Parathyroid adenoma (tissue), 2 donors: Measurements from ENCODE around the gene TIMM17B.

Source experiments
- H2AFZ ChIP-seq: fragments of 300-600 bp; sonication (generic); one replicate; pipeline ENCODE4 v1.7.0; 2017; ENCODE audit warnings: antibody characterized with exemption, mild to moderate bottlenecking
- H3K27ac ChIP-seq: fragments of 300-600 bp; sonication (generic); one replicate; pipeline ENCODE4 v1.7.0; 2017
- H3K27me3 ChIP-seq: fragments of 300-600 bp; sonication (generic); one replicate; pipeline ENCODE4 v1.7.0; 2017; ENCODE audit warnings: low read length; ENCODE audit not compliant: control insufficient read depth, insufficient read depth
- H3K36me3 ChIP-seq: fragments of 300-600 bp; sonication (generic); one replicate; pipeline ENCODE4 v1.7.0; 2017; ENCODE audit warnings: low read length; ENCODE audit not compliant: control insufficient read depth, insufficient read depth
- H3K4me1 ChIP-seq: fragments of 300-600 bp; sonication (generic); one replicate; pipeline ENCODE4 v1.7.0; 2017; ENCODE audit warnings: control low read depth
- H3K4me2 ChIP-seq: fragments of 300-600 bp; sonication (generic); one replicate; pipeline ENCODE4 v1.7.0; 2017; ENCODE audit warnings: low read length
- H3K4me3 ChIP-seq: fragments of 300-600 bp; sonication (generic); one replicate; pipeline ENCODE4 v1.7.0; 2017; ENCODE audit warnings: low read depth, low read length
- H3K79me2 ChIP-seq: fragments of 300-600 bp; sonication (generic); one replicate; pipeline ENCODE4 v1.7.0; 2017; ENCODE audit warnings: control low read depth
- H3K9ac ChIP-seq: fragments of 300-600 bp; sonication (generic); one replicate; pipeline ENCODE4 v1.7.0; 2017; ENCODE audit warnings: mild to moderate bottlenecking
- H3K9me3 ChIP-seq: fragments of 300-600 bp; sonication (generic); one replicate; pipeline ENCODE4 v1.7.0; 2017; ENCODE audit warnings: low read length; ENCODE audit not compliant: control insufficient read depth
- CTCF ChIP-seq: fragments of 300-600 bp; sonication (generic); IDR thresholded peaks from one replicate; pipeline ENCODE4 v1.7.0; 2017; ENCODE audit warnings: antibody characterized with exemption, mild to moderate bottlenecking
- donor health status: primary hyperparathyroidism.

Gene TIMM17B

GRCh38 chrX:48897625-48898306, at the start of gene TIMM17B, which contains the start of gene PQBP1:
TIMM17B (minus strand) TSS chrX:48897768; CDS start chrX:48897749, 19 bp downstream.
PQBP1 (plus strand) TSS chrX:48897930; CDS start chrX:48898510, 580 bp downstream.
- Histone ChIP-seq H3K27ac (peak within 1 kb of the TSS; percentile 96), H2AFZ (peak within 1 kb of the TSS; percentile 70), H3K9ac (peak within 1 kb of the TSS; percentile 43), H3K4me1 (no peaks in the 10 kb centered on the region), H3K79me2 (peaks cover 3% of the 10 kb centered on the region), H3K36me3 (no peaks in the 10 kb centered on the region), H3K9me3 (no peaks in the 10 kb centered on the region), H3K4me2 (peak within 1 kb of the TSS; percentile 79), H3K27me3 (no peaks in the 10 kb centered on the region), H3K4me3 (peak within 1 kb of the TSS; percentile 88)
- no peak for TF ChIP-seq CTCF

- no peak overlapping the region for H3K4me3 ChIP-seq
- H3K4me2 ChIP-seq, result no peak overlapping the region
- H3K9me3 ChIP-seq, result no peaks in the 10 kb centered on the region
- H3K9ac ChIP-seq, result no peak overlapping the region
- H3K79me2 ChIP-seq, result peaks cover 32% of the 10 kb centered on the region
- peak; percentile 72 for TF ChIP-seq CTCF
- no peaks in the 10 kb centered on the region for H3K4me1 ChIP-seq
- H2AFZ ChIP-seq, result no peak overlapping the region
- H3K27ac ChIP-seq, result no peak overlapping the region
- H3K36me3 ChIP-seq, result no peaks in the 10 kb centered on the region
- H3K27me3 ChIP-seq, result no peaks in the 10 kb centered on the region
Observed at GRCh38 chrX:48945517-48946348, 48.2 kb upstream of the TIMM17B start.

GRCh38 chrX:48942895-48943294, 45.3 kb upstream of the TIMM17B start:
- Histone ChIP-seq H3K9ac (no peak overlapping the region), H3K27ac (no peak overlapping the region), H3K36me3 (no peaks in the 10 kb centered on the region), H3K79me2 (peaks cover 48% of the 10 kb centered on the region), H3K4me3 (no peak overlapping the region), H3K4me1 (peaks cover 2% of the 10 kb centered on the region), H3K4me2 (no peak overlapping the region), H3K27me3 (no peaks in the 10 kb centered on the region), H2AFZ (no peak overlapping the region), H3K9me3 (no peaks in the 10 kb centered on the region)
- no peak for TF ChIP-seq CTCF

GRCh38 chrX:48940404-48940955, 42.9 kb upstream of the TIMM17B start:
- H3K36me3 ChIP-seq, result no peaks in the 10 kb centered on the region
- TF ChIP-seq CTCF, result no peak
- H3K79me2 ChIP-seq, result peaks cover 42% of the 10 kb centered on the region
- H3K4me2 ChIP-seq, result no peak overlapping the region
- no peaks in the 10 kb centered on the region for H3K27me3 ChIP-seq
- no peak overlapping the region for H3K4me3 ChIP-seq
- H3K4me1 ChIP-seq, result peaks cover 2% of the 10 kb centered on the region
- H3K27ac ChIP-seq, result no peak overlapping the region
- H2AFZ ChIP-seq, result no peak overlapping the region
- H3K9me3 ChIP-seq, result no peaks in the 10 kb centered on the region
- H3K9ac ChIP-seq, result no peak overlapping the region
